HG03442 (cell line): ENCODE measurements around the gene ZFHX2.

ENCODE experiments used
- ATAC-seq: cut with Tn5 transposase; IDR thresholded peaks from one replicate; pipeline ENCODE4 v1.9.1; 2021; ENCODE audit warnings: mild to moderate bottlenecking, moderate library complexity; ENCODE audit not compliant: unreplicated experiment

Gene ZFHX2

DNA sequence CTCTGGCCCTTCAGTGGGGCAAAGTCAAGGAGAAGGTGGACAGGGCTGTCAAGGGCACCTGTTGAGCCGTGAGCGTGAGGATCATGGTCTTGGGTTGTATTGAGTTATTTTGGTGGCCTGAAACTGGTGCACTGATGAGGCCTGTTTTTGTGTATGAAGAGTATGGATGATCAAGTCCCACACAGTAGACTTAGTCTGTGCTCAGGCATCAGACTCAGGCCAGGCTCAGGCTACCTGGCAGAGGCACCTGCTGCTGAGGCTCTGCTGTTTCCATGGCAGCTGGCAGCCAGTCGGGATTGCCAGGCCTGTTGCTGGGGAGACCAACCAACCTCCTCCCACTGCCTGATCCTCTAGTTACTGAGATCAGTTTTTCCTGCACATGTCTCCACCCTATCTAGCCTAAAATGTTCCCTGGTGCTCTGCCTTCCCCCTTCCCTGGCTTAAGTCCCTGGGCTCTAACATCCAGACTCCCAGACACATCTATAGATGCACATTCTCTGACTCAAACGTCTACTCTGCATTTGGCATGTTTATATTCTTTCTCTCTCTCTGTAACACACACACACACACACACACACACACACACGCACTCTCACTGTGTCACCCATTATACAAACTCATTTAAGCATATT lies 21.9 kb upstream of the ZFHX2 start:
- no peak for ATAC-seq

DNA sequence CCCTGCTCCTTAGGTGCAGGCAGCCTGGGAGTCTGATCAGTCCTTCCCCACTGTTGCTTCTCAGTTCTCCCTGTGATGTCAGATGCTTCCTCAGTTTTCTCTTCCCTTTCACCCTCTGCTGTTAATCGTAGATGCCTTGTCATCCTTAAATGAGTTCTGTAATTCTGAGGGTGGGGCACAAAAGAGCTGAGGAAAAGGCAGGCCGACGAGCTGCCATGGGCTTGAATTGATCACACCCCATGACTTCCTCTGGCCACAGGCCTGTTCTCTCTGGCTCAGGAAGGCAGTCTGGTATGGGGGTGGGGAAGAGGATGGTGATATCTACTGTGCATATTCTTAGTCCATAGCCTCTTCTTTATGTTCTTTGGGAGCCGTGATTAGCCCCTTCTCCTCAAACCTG lies 21.3 kb upstream of the ZFHX2 start:
- ATAC-seq: no peak

DNA sequence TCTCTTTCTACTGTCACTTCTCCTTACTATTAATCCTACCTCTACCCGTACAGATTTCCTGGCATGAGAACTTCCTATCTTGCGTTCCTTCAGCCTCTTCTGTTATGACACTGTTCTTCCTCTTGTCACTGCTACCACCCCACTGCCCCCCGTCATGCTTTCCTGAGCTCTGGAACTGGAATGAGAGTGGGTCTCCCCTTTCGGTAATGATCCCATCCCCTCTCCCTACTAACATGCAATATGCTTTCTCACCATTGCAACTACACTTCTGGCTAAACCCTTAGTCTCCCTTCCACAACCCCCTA lies 20.9 kb upstream of the ZFHX2 start:
- ATAC-seq: no peak

DNA sequence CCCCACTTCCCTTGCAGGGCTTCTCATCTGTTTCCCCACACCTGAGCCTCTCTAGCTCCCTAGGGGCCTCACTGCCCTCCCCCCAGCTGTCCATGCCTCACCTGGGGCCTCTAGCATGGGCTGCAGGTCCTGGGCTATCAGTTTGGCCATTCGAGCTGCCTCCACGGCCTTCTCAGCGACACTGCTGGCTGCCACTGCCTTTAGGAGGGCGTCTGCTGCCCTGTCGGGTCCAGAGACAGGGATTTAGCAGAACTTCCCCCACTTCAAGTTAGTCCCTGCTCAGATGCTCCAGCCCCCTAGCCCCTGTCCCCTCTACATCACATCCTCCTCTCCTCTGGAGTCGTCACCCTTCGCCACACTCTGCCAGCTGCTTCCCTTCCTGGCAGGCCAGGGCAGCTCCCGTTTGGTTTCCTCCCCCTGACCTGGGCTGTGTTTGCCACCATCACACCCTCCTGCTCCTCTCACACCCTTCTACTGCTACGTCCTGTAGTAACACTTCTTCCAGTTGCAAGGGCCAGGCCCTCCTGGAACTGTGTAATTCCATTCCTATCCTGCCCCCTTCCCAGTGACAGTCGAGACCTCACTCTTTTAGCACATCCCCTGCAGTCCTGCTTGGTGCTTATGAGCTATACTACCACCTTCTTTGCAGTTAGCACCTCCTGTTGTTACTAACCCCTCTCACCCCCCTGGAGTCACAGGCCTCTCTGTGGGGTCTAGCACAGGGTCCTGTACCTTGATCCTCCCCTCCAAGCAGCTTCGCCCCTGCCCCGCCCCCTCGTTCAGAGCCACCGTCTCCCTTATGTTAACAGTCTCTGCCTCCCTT lies 20.3 kb upstream of the ZFHX2 start:
- no peak for ATAC-seq

DNA sequence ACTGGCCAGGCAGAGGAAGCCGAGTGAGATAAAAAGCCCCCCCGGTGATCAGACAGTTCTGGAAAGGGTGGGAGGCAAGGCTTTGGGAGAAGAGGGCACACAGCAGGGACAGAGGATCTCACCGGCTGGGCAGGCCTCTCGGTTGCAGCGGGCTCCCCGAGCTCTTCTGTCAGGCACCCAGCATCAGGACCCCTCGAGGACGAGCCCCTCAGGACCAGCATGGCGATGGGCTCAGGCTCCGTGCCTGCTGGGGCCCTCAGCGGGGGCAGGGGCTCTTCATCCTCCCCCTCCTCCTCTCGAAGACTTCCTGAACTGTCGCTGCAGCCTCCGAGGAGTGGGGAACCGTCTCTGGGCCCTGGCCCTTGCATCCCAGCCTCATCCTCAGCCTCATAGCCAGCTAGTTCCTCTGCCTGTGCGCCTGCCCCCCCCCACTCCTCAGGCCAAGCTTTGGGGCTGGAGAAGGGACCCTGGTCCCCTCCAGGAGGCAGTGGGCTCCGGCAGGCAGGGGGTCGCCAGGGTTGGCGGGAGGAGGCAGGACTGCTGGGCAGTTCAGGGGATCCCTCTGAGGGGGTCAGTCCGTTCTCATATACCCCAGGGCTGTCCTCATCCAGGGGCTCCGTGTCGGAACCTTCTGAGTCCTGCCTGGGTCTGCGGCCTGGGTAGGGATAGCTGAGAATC lies 19.4 kb upstream of the ZFHX2 start:
- no peak for ATAC-seq

DNA sequence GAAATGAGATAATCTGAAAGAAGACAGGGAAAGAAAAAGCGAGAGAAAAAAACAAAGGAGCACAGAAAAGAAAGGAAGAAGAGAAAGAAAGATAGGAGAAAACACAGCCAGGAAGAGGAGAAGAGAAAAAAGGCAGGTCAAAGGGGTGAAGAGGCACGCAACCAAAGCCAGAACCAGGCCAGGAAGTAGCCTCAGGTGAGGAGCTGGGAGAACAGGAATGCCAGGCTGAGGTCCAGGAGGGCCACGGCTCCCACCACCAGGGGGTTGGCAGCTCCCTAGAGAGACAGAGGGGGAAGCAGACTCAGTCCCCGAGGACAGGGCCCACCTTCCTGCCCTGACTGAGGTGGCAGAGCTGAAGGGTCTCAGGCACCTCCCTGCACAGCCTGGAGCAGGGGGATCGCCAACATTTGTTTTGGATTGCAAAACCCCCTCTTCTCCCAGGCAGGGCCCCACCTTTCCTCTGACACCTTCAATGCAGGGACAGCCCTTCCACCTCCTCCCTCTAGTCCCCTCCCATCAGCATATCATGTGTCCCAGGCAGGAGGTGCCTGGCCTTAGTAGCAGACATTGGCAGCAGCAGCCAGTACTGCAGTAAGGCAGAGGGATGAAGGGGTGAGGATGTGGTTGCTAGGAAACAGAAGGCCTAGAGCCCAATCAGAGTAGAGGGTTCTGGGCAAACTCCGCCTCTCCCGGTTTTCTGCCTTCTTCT lies 18.0 kb upstream of the ZFHX2 start:
- no peak for ATAC-seq

DNA sequence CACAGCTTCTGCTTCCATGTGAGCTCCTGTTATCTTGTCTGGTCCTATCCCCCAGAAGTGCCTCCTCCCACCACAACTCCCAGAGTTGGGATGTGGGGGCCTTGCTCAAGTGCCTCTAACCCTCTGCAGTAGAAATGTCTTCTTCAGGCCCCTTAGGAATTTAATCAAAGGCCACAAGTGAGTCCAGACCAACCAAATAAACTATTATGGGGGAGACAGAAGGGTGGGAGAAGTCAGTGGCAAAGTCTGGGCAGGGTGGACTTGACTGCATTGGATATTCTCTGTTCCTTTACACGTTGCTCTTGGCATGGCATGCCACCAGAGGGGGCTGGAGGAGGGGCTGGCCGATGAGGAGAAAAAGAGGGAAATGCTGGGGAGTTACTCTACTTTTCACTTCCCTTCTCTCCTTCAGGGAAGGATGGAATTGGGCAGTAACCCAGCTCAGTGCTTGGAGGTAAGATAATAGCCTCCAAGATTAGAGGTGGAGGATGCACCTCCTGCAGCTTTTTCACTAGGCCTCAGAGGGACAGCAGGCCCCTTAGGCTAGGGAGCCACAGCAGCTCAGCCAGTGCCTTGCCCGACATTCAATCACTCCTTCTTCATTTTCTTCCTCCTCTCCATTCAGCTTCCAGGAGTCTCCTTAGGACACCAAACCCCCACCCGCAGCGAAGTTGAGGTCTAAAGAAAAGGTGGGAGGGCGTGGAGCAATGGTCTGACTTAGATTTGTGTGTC lies 17.2 kb upstream of the ZFHX2 start:
- ATAC-seq: no peak

DNA sequence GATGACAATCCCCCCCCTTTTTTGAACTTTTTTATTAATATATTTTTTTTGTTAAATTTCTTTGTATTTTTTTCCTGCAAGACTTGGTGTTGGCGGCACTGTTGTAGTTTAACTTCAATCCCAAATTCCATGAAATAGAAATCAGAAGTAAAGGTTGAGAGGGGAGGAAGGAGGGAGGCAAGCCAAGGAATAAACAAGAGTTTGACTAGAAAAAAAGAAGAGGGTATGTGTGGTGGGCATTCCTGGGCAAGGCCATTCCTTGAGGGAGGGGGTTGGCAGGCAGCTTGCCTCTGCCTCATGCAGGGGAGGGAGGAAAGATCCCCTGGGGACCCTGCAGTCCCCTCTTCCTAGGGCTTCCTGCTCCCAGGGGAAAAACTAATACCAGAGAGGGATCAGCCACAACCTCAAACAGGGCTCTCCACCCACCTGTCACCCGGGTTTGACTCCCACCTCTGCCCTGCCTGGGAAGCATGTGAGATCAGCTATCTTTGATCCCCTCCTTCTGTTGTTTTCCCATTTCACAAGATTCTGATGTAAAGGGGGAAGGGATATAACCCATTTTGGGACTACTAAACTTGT lies 16.5 kb upstream of the ZFHX2 start:
- ATAC-seq: no peak

DNA sequence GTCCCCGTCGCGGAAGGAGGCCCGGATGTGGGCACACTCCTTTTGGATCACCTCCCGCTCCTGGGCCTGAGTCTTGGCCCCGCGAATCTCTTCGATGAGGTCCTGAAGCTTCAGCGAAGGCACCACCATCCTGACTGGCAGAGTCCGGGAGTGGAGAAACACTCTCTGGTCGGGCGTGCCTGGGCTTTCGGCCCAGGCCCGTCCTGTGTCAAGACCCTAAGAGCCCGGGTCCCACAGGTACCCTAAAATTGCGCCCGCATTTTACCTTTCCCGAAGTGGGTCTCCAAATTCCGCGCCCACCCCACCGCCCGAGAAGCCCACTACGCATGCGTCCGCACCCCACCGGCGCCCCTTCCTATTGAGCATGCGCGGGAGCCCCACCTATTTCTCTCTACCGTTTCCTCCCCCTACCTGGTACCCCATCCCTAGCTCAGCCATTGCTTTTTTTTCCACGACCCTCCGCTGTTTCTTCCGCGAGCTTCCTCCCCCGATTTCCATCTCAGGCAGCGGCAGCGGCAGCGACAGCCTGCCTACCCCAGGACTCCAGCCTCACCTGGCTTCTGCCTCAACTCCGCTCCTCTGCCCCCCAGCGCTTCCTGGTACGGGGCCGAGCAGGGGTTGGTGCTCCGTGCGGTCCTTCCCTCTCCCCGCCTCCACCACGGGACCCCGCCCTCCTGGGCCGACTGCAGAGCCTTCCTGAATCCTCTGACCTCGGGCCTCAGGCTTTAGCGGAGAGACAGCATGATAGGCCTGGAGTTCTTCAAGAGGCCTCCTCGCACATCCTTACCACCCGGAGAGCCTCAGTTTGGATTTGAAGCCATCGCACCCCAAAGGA lies 15.8 kb upstream of the ZFHX2 start, which contains the start of gene AP1G2:
Gene AP1G2, minus strand, starts transcription at position 606 of the 835 bp plus-strand sequence. Its CDS starts 477 bp downstream, at position 129.
- ATAC-seq: peak; percentile 86

DNA sequence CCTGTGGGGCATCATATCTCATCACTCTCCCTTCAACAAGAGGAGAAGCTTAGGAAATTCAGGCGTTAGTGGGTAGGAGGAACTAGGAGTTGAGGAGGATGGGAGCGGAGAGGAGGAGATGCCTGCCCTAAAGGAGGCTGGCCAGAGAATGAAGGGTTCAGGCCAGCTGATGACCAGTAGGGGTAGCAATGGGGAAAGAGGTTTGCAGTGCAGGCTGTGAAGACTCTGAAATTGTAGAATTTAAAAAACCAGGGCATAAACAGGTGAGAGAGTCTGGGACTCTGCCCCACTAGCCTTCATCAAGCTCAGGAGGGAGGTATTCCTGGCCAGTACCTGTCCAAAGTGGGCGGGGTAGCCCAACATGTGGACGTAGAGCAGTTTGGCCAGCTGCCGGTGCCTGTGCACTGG lies 15.2 kb upstream of the ZFHX2 start:
- ATAC-seq: no peak

DNA sequence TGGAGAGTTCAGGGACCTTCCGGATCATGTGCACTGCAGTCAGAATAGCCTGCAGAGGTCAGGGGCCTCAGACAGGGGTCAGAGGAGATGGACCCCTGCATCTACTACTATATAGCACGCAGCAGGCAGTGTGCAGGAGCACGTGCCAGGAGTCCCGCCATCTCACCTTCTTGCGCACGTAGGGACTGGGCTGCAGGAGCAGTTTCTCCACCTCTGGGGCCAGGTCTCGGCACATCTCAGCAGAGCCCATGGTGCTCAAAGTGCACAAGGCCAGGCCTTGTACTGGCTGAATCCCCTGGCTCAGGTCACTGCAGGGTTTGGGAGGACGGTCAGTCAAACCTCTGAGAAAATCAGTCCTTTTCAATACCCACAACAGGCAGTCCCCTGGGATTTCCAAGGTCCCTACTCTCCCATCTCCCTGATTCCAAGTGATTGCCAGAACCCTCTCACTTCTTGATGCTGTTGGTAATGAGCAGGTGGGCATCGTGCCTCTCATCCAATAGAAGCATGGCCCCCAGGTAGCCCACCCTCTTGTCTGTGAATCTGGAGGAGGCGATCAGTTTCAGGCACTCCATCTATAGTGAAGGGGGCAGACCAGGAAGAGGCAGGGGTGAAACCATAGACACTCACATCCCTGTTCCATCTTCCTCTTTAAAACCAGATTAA lies 14.7 kb upstream of the ZFHX2 start:
- no peak for ATAC-seq

DNA sequence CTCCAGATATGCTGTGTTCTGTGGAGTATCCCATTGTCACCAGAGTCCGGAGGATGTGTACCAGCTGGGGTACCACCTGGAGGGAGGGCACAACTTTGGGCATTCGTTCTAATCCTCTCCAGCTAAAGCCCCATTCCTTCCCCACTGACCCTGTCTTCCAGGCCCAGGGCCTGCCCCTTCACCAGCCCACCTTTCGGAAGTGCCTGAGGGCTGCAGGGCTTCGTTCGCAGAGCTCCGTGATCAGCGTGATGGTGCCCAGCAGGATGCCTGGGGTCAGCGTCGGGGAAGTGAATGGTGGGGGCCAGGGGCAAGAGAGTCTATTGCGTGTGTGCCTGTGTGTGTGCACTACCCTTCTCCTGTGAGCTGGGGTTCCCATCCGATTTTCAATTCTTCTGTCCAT lies 14.1 kb upstream of the ZFHX2 start:
- no peak for ATAC-seq

DNA sequence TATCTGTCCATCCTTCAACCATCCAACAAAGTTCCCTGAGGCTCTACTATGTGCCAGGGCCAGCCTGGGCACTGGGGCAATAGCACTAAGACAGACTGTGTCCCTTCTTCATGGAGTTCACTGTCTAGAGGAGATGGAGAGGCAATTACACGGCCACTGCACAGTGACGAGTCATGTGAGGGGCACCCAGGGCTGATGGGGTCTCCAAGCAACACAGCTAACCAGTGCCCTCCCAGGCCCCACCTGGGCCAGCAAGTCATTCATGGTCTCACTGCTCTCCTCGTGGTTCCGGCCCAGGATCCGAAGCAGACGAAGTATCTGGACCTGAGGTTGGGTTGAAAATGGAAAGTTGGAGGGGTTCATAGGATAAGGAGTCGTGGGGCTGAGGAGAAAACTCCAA lies 13.3 kb upstream of the ZFHX2 start:
- ATAC-seq: no peak

DNA sequence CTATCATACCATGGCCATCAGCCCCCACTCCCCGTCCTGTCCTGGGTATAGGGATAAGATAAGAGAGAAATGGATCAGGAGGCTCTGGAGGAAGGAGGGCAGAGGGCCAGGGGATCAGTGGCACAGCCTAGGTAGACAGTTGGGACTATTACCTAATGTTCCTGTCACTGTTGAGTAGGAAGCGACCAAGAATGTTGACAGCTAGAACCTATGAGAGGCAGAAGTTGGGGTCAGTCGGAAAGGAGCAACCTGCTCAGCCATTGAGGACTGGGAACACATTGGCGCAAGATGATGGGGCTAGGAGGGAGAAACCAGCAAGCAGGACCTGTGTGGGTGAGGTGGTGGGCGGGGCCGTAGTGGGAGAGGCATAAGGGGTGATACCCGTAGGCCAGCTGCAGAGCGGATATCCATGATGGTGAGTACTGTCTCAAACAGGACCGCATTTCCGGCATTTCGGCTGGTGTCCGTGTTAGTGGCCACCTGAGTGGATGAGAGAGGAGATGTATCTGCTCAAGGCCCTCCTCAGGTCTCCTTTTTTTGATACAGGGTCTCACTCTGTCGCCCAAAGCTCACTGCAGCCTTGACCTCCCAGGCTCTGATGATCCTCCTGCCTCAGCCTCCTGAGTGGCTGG lies 12.7 kb upstream of the ZFHX2 start:
- no peak for ATAC-seq

DNA sequence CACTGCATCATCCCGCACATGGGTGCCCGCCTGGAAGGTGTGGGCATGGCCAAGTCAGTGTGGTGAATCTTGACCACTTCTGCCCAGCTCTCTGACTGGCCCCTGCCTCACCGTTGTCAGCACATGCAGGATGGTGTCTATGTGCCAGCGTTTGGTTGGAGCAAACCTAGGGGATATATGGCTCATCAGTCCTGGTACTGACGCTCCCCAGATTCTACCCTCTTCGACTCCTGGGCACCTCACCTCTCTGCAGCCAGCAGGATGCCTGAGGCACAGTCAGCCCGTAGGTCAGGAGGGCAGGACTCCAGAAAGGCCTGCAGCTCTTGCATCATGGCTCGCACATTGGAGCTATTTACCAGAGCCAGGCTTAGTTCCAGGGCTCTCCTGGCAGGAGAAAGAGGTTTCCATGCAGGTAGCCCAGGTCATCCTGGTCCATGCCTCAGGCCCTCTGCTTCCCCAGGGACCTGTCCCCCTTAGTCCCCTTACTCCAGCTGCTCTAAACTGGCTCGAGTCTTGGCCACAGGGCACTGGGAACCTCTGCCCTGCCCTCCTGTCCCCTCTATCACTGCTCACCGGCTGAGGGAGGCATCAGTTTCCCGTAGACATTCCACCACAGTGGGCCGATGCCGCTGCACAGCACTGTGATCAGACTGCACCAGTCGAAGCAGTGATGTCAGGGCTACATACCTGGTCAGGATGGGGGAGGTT lies 12.1 kb upstream of the ZFHX2 start:
- ATAC-seq: no peak

DNA sequence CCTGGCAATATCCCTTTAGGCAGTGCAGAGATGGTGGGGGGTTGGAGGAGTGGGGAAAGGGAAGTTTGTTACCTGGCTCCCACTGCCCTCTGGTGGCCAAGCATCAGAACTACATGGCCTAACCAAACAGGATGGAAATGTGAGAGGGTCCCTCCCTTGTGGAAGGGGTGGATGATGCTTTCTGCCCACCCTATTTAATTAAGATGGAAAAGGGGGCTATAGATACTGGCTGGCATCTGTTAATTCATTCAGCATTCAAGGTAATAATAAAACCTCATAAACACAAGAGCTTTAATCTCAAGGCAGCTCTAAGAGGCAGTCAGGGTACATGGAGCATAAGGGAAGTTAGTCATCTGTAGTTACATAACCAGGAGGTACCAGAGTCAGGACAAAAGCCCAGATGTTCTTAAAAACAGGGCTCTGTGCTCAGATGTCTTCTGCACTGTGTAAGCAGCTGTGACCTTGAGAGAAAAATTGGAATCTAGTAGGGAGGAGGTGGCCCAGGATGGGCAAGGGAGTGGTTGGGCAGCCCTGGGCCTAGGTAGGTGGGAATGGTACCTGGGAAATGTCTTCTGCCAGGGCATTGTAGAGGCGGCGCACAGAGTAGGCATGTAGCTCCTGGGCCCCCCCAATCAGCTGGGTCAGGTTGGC lies 11.4 kb upstream of the ZFHX2 start:
- ATAC-seq: no peak
